Heart right ventricle (tissue), 16 donors: ENCODE data around the gene GPR55. TPM values are rescaled to one million over a fixed set of nuclear protein-coding genes. Genes with fewer than 3 reads are reported as not detected.

ENCODE experiments used
- ATAC-seq, 8 donors: fragments of 200-7000 bp; cut with Tn5 transposase; one replicate each; pipeline ENCODE4 v1.9.1; 2020; ENCODE audit warnings: mild to moderate bottlenecking in 8 of 8, moderate library complexity in 8 of 8, moderate number of reproducible peaks in 1 of 8
- DNase-seq, 2 donors: peaks; one replicate each; pipeline ENCODE4 v3.0.0-alpha.2; 2020
- H3K27ac ChIP-seq, 10 donors: fragments of 200-600 bp; sonication (generic) in 2 of 10; one replicate each; pipeline versions ENCODE4 v1.5.0 to v1.8.0; 2020 to 2022; ENCODE audit warnings: mild to moderate bottlenecking in 3 of 10
- H3K27me3 ChIP-seq, 7 donors: fragments of 200-600 bp; one replicate each; pipeline ENCODE4 v1.8.0; 2021 to 2022; ENCODE audit warnings: mild to moderate bottlenecking in 2 of 7
- H3K36me3 ChIP-seq, 9 donors: fragments of 200-600 bp; sonication (generic) in 1 of 9; one replicate each; pipeline versions ENCODE4 v1.5.0 to v1.8.0; 2020 to 2022; ENCODE audit warnings: mild to moderate bottlenecking in 2 of 9
- H3K4me1 ChIP-seq, 9 donors: fragments of 200-600 bp; sonication (generic) in 1 of 9; one replicate each; pipeline versions ENCODE4 v1.5.0 to v1.8.0; 2020 to 2022; ENCODE audit warnings: mild to moderate bottlenecking in 4 of 9
- H3K4me3 ChIP-seq, 10 donors: fragments of 200-600 bp; sonication (generic) in 2 of 10; one replicate each; pipeline versions ENCODE4 v1.5.0 to v1.8.0; 2020 to 2022; ENCODE audit warnings: mild to moderate bottlenecking in 7 of 10, moderate library complexity in 2 of 10
- H3K9me3 ChIP-seq, 11 donors: fragments of 200-600 bp in 10 of 11; sonication (generic) in 2 of 11; one replicate each; pipeline versions ENCODE4 v1.5.0 to v1.8.0; 2013 to 2022; ENCODE audit warnings: mild to moderate bottlenecking in 2 of 11, control low read depth in 1 of 11, moderate library complexity in 1 of 11
- CTCF ChIP-seq, 9 donors: fragments of 200-600 bp; sonication (generic) in 2 of 9; IDR thresholded peaks; one replicate each; pipeline versions ENCODE4 v1.5.0 to v1.8.0; 2021 to 2022; ENCODE audit warnings: antibody characterized with exemption in 9 of 9, mild to moderate bottlenecking in 5 of 9, moderate library complexity in 1 of 9
- WGBS, 2 donors: extraction: QIAGEN DNeasy Blood & Tissue Kit; methylation state at CpG; one replicate each; pipeline ENCODE4 v1.1.7; 2013; ENCODE audit warnings: inconsistent platforms in 1 of 2; 5-methylcytosine and 5-hydroxymethylcytosine counted together
- intact Hi-C, 10 donors: fragments of 100-400 bp; cut with DNase I; formaldehyde crosslinking; loops; one replicate each; pipeline versions ENCODE4 v1.11.1 to v1.14.2; 2022
- polyA plus RNA-seq, 2 donors: library from polyadenylated mRNA; stranded (reverse); fragments of 200-250 nt; gene quantifications; one replicate each; pipeline ENCODE4 v1.2.3, GENCODE V29; 2013
- total RNA-seq, 10 donors: library from RNA; stranded (reverse); fragmentation: NEBNext Ultra II Directional in 3 of 10; extraction: Animal tissue kit (Norgen Biotek cat#: 25700) in 3 of 10; gene quantifications; one replicate each; pipeline versions ENCODE4 v1.2.1 to v1.2.4, GENCODE V29; 2021 to 2023
- donor health status: Arrhythmogenic right ventricular cardiomyopathy.
- donor health status: ischemic (EF 13 %, LVEDD 7.1; RV severe dilation, severe dysfunction).
- donor health status: healthy with polysubstance abuse.
- donor health status: DM: no; HTN: yes; CAD: no.
- donor health status: DM: no; HTN: no; CAD: no.
- donor health status: ischemic (EF 25% LVEDD 6.9; RV normal size, moderate dysfunction).
- donor health status: ischemic (EF 25% LVEDD 5.7; RV mildly dilated, moderate dysfunction).
- donor health status: healthy.
- donor health status: DM: yes; HTN: yes; CAD: no.
- donor health status: Ischemic cardiomyopathy.
- donor health status: ischemic (EF 35%, LVEDD 5.7; RV mildly dilated, moderate dysfunction).
- donor health status: nonischemic (EF 11% LVEDD 7.7; RV severe dilation, severe dysfunction).
- donor health status: DM: yes; HTN: yes; CAD: no.
- donor health status: PGD.
- donor health status: ischemic (EF 29% LVEDD 5.4; RV normal size, mild dysfunction).
- donor health status: nonischemic (EF 23%, LVEDD 6.1; RV moderate dilation, normal function).

Gene GPR55
- total and polyA plus RNA-seq, 12 donors = 0.01 to 0.42 TPM; not detected in 10

- no peak for DNase-seq
- H3K4me3 ChIP-seq = no peak overlapping the region
These were observed 45.2 kb downstream of the GPR55 start for GRCh38 chr2:230879891-230880290.

GRCh38 chr2:230879271-230879882 lies 45.7 kb downstream of the GPR55 start:
- H3K4me1 ChIP-seq = peaks cover 0 to 5% (median 0%) of the 10 kb centered on the region in 9 donors
- no peaks in the 10 kb centered on the region for H3K27me3 ChIP-seq
- H3K4me3 ChIP-seq = no peak overlapping the region
- ATAC-seq (no peak), DNase-seq (no peak)
- H3K36me3 ChIP-seq = peaks cover 0 to 26% (median 0%) of the 10 kb centered on the region in 9 donors
- intact Hi-C loops = no loop called here
- H3K9me3 ChIP-seq = no peaks in the 10 kb centered on the region
- H3K27ac ChIP-seq = no peak overlapping the region
- TF ChIP-seq CTCF (IDR thresholded peaks at IDR 0.05) = no peak
- 57% methylated on average over 11 of the region's 11 CpGs for WGBS, 2 donors

More at GRCh38 chr2:230879891-230880290, 45.2 kb downstream of the GPR55 start:
- no peaks in the 10 kb centered on the region for H3K27me3 ChIP-seq
- peaks cover 0 to 5% (median 0%) of the 10 kb centered on the region in 9 donors for H3K4me1 ChIP-seq
- no peak for ATAC-seq
- 80 to 90% methylated on average over 9 of the region's 9 CpGs for WGBS, 2 donors
- no peaks in the 10 kb centered on the region for H3K9me3 ChIP-seq
- H3K27ac ChIP-seq = no peak overlapping the region
- intact Hi-C loops = no loop called here
- peaks cover 0 to 26% (median 0%) of the 10 kb centered on the region in 9 donors for H3K36me3 ChIP-seq
- TF ChIP-seq CTCF (IDR thresholded peaks at IDR 0.05) = no peak

GRCh38 chr2:230878599-230879188 lies 46.3 kb downstream of the GPR55 start:
- H3K36me3 ChIP-seq = peaks cover 0 to 26% (median 0%) of the 10 kb centered on the region in 9 donors
- no peak for TF ChIP-seq CTCF (IDR thresholded peaks at IDR 0.05)
- DNase-seq = no peak
- no peak overlapping the region for H3K4me3 ChIP-seq
- H3K4me1 ChIP-seq = peaks cover 0 to 5% (median 0%) of the 10 kb centered on the region in 9 donors
- 62 to 65% methylated on average over 10 of the region's 10 CpGs for WGBS, 2 donors
- H3K27ac ChIP-seq = peak overlapping the region in 1 of 10 donors; percentile 8
- H3K9me3 ChIP-seq = no peaks in the 10 kb centered on the region
- no peaks in the 10 kb centered on the region for H3K27me3 ChIP-seq
- intact Hi-C loops = no loop called here
- no peak for ATAC-seq

GRCh38 chr2:230877759-230878598 lies 47.1 kb downstream of the GPR55 start:
- DNase-seq (no peak), ATAC-seq (no peak)
- peaks cover 0 to 26% (median 0%) of the 10 kb centered on the region in 9 donors for H3K36me3 ChIP-seq

More at GRCh38 chr2:230877759-230878598, 47.1 kb downstream of the GPR55 start:
- Histone ChIP-seq H3K4me3 (no peak overlapping the region), H3K27me3 (no peaks in the 10 kb centered on the region), H3K27ac (peak overlapping the region in 1 of 10 donors; percentile 8), H3K4me1 (peaks cover 0 to 5% (median 0%) of the 10 kb centered on the region in 9 donors), H3K9me3 (no peaks in the 10 kb centered on the region)
- intact Hi-C loops = no loop called here
- WGBS, 2 donors = 81 to 91% methylated on average over 20 of the region's 20 CpGs
- TF ChIP-seq CTCF (IDR thresholded peaks at IDR 0.05) = no peak
